Tibial nerve (tissue), 4 donors: ENCODE results near the gene APAF1. TPM values are rescaled to one million over a fixed set of nuclear protein-coding genes. Genes with fewer than 3 reads are reported as not detected.

Experiments used
- DNase-seq, 2 donors: peaks; one replicate each; pipeline ENCODE4 v3.0.0-alpha.2; 2019; ENCODE audit warnings: low spot score in 2 of 2
- H3K27ac ChIP-seq, 4 donors: fragments of 200-600 bp; sonication (generic) in 3 of 4; one replicate each; pipeline ENCODE4 v1.5.1; 2017 to 2019; ENCODE audit warnings: mild to moderate bottlenecking in 1 of 4
- H3K27me3 ChIP-seq, 2 donors: fragments of 200-600 bp; sonication (generic) in 1 of 2; one replicate each; pipeline versions ENCODE4 v1.5.1 to v1.6.0; 2017 to 2019
- H3K36me3 ChIP-seq, 3 donors: fragments of 200-600 bp; sonication (generic); one replicate each; pipeline ENCODE4 v1.5.1; 2018 to 2019
- H3K4me1 ChIP-seq, 4 donors: fragments of 200-600 bp; sonication (generic) in 3 of 4; one replicate each; pipeline ENCODE4 v1.5.1; 2017 to 2019
- H3K4me3 ChIP-seq, 4 donors: fragments of 200-600 bp; sonication (generic) in 3 of 4; one replicate each; pipeline ENCODE4 v1.5.1; 2017 to 2019; ENCODE audit warnings: mild to moderate bottlenecking in 1 of 4, moderate library complexity in 1 of 4
- H3K9me3 ChIP-seq, 4 donors: fragments of 200-600 bp; sonication (generic) in 3 of 4; one replicate each; pipeline ENCODE4 v1.5.1; 2017 to 2019
- EP300 ChIP-seq, 2 donors: sonication (generic); formaldehyde crosslinking; IDR thresholded peaks; one replicate each; pipeline ENCODE4 v1.6.1; 2017; ENCODE audit warnings: antibody characterized with exemption in 2 of 2, mild to moderate bottlenecking in 1 of 2
- POLR2A ChIP-seq, 2 donors: fragments of 450-650 bp; IDR thresholded peaks; one replicate each; pipeline ENCODE4 v1.6.1; 2017; ENCODE audit warnings: antibody characterized with exemption in 2 of 2, mild to moderate bottlenecking in 2 of 2, moderate library complexity in 2 of 2
- WGBS, 2 donors: methylation state at CpG; one replicate each; pipeline ENCODE4 v1.1.5; 2018; 5-methylcytosine and 5-hydroxymethylcytosine counted together
- total RNA-seq, 4 donors: library from RNA; depleted of rRNA; stranded (reverse); fragments of >200 nt; gene quantifications; one replicate each; pipeline ENCODE4 v1.1.0, GENCODE V29; 2016
- TF ChIP-seq, protein P1 (sequence below), 5 experiments: fragments of 200-600 bp in 3 of 5; fragments of 450-650 bp in 2 of 5; sonication (generic) in 3 of 5; IDR thresholded peaks; one replicate each; pipeline ENCODE4 v1.5.1; 2016 to 2019; ENCODE audit warnings: antibody characterized with exemption in 5 of 5, mild to moderate bottlenecking in 3 of 5, moderate library complexity in 2 of 5

The APAF1 gene
- total RNA-seq, 4 donors from 2014 or later: 12.1 to 18.1 (median 15.5) TPM

DNA sequence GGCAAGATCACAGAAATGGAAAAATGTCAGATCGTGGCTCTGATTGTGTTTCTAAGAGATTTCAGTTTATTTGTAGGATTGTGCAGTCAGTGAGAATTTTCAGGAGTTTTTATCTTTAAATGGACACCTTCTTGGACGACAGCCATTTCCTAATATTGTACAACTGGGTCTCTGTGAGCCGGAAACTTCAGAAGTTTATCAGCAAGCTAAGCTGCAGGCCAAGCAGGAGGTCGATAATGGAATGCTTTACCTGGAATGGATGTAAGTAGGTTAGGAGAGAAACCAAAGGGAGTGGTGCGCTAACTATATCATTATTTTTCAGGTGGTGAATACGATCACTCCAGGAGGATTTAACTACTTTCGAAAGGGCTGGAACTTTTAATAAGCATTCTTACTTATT lies 26.4 kb downstream of the APAF1 start:
- no peak for DNase-seq
- Histone ChIP-seq H3K4me1 (no peaks in the 10 kb centered on the region), H3K4me3 (no peak overlapping the region), H3K9me3 (no peaks in the 10 kb centered on the region), H3K36me3 (peaks cover 0 to 69% (median 0%) of the 10 kb centered on the region in 3 donors), H3K27ac (no peak overlapping the region), H3K27me3 (no peaks in the 10 kb centered on the region)
- 80 to 87% methylated on average over 7 of the region's 7 CpGs for WGBS, 2 donors
- no peak for TF ChIP-seq EP300 (IDR thresholded peaks at IDR 0.05)
- TF ChIP-seq, protein P1, sequence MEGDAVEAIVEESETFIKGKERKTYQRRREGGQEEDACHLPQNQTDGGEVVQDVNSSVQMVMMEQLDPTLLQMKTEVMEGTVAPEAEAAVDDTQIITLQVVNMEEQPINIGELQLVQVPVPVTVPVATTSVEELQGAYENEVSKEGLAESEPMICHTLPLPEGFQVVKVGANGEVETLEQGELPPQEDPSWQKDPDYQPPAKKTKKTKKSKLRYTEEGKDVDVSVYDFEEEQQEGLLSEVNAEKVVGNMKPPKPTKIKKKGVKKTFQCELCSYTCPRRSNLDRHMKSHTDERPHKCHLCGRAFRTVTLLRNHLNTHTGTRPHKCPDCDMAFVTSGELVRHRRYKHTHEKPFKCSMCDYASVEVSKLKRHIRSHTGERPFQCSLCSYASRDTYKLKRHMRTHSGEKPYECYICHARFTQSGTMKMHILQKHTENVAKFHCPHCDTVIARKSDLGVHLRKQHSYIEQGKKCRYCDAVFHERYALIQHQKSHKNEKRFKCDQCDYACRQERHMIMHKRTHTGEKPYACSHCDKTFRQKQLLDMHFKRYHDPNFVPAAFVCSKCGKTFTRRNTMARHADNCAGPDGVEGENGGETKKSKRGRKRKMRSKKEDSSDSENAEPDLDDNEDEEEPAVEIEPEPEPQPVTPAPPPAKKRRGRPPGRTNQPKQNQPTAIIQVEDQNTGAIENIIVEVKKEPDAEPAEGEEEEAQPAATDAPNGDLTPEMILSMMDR (IDR thresholded peaks at IDR 0.05): no peak
- no peak for TF ChIP-seq POLR2A (IDR thresholded peaks at IDR 0.05)

DNA sequence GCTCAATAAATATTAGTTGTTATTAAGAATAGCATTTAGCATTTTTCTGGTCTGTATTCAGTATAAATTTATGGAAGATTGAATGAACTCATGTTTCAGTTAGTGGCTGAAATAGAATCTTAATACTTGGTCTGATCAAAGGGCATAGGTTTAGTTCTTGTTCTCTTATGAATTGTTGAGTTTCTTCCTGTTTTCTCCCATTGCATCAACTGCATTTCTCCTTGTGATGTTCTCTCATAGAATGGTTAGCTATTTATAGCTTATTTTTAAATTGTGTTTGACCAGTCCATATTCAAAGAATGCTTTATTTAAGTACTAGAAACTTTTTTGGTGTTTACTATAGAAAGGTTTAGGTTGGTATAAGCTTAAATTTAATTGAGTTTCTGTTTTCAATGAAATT lies 29.8 kb downstream of the APAF1 start:
- Histone ChIP-seq H3K4me3 (no peak overlapping the region), H3K9me3 (no peaks in the 10 kb centered on the region), H3K4me1 (no peaks in the 10 kb centered on the region), H3K27ac (no peak overlapping the region), H3K27me3 (no peaks in the 10 kb centered on the region), H3K36me3 (peaks cover 0 to 65% (median 4%) of the 10 kb centered on the region in 3 donors)
- DNase-seq: no peak
- TF ChIP-seq EP300 (IDR thresholded peaks at IDR 0.05): no peak
- no peak for TF ChIP-seq POLR2A (IDR thresholded peaks at IDR 0.05)
- TF ChIP-seq, protein P1 (IDR thresholded peaks at IDR 0.05): no peak

DNA sequence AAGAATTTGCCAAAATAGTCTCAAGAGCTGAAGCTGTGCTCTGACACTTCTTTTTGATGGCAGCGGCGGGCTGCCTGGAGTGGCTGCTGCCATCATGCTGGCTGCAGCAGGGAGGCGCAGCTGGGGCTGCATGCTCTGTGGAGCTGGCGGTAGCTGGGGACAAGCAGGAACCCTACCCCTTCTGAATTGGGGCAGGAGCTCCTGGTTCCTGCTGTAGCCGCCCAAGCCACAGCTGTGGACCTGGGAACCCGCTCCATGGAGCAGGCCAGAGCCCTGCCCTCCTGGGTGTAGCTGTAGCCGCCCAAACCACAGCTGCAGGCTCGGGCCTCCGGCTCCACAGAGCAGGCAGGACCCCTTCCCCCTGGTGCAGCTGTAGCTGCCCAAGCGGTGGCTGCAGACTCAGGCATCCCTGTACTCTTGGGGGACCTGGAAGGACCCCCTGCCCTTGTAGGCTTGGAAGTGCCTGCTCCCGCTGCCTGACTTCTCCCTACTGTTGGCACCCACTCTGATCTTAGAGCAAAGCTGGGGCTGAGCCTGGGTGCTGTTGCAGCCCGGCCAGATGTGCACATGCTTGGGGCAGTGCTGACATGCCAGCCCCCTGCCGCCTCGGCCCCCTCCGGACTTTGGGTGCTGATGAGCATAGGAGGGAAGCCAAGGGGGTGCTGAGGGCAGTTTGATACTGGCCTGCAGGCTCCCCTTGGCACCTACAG lies 33.3 kb downstream of the APAF1 start:
- DNase-seq: no peak
- no peaks in the 10 kb centered on the region for H3K27me3 ChIP-seq
- H3K27ac ChIP-seq: no peak overlapping the region
- no peak overlapping the region for H3K4me3 ChIP-seq
- H3K4me1 ChIP-seq: no peaks in the 10 kb centered on the region
- TF ChIP-seq, protein P1 (IDR thresholded peaks at IDR 0.05): no peak
- TF ChIP-seq POLR2A (IDR thresholded peaks at IDR 0.05): no peak
- no peak for TF ChIP-seq EP300 (IDR thresholded peaks at IDR 0.05)
- WGBS, 2 donors: 92% methylated on average over 9 to 10 of the region's 15 CpGs
- no peaks in the 10 kb centered on the region for H3K9me3 ChIP-seq
- H3K36me3 ChIP-seq: peaks cover 0 to 76% (median 11%) of the 10 kb centered on the region in 3 donors

DNA sequence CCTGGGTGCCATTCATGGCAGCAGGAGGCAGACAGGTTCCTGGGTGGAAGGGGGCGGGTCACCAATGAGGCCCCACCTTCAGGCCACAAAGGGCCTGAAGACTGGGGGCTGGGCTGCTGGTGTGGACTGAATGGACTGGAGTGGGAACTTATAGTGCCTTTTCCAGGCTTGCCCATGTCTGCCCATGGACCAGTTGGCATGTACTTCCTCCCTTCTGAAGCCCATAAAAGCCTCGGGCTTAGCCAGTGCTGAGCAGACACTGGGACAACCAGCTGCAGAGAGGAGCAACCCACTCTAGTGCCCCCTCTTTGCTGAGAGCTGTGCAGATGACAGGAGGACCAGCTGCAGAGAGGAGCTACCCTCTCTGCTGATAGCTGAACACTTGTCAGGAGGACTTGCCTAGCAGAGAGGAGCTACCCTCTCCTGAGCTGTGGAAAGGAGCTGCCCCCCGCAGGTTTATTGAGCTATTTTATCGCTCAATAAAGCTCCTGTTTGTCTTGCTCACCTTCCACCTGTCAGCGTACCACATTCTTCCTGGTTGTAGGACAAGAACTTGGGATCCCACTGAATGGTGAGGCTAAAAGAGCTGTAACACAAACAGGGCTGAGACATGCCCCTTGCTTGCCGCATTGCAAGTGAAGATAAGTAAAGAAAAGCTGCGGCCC lies 34.0 kb downstream of the APAF1 start:
- H3K27me3 ChIP-seq: no peaks in the 10 kb centered on the region
- H3K4me1 ChIP-seq: no peaks in the 10 kb centered on the region
- TF ChIP-seq, protein P1 (IDR thresholded peaks at IDR 0.05): no peak
- TF ChIP-seq POLR2A (IDR thresholded peaks at IDR 0.05) (no peak), EP300 (IDR thresholded peaks at IDR 0.05) (no peak)
- no peak overlapping the region for H3K27ac ChIP-seq
- peaks cover 0 to 76% (median 13%) of the 10 kb centered on the region in 3 donors for H3K36me3 ChIP-seq
- H3K9me3 ChIP-seq: no peaks in the 10 kb centered on the region
- no peak overlapping the region for H3K4me3 ChIP-seq
- 83 to 93% methylated on average over 7 of the region's 7 CpGs for WGBS, 2 donors
- DNase-seq: no peak

DNA sequence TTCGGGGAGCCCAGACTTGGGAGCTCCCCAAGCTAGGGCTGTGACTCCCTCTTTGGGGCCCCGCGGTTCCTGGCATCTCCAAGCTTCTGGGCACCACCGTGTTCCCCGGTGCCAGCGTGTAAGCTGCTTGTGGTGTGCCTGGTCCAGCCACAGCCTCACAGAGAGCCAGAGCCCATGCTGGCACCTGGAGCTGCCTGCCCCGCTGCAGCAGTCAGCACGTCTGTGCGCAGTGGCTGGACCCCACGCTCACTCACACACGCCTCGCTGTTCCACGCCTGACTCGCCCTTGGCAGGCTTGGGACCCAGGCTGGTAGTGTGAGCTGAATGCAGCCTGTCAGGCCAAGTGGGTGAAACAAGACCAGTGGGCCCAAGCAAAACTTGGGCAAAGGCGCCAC lies 34.5 kb downstream of the APAF1 start:
- Histone ChIP-seq H3K27me3 (no peaks in the 10 kb centered on the region), H3K9me3 (no peaks in the 10 kb centered on the region), H3K4me3 (no peak overlapping the region), H3K27ac (no peak overlapping the region), H3K36me3 (peaks cover 0 to 79% (median 13%) of the 10 kb centered on the region in 3 donors), H3K4me1 (no peaks in the 10 kb centered on the region)
- no peak for DNase-seq
- 92 to 93% methylated on average over 7 to 15 of the region's 15 CpGs for WGBS, 2 donors
- no peak for TF ChIP-seq EP300 (IDR thresholded peaks at IDR 0.05)
- TF ChIP-seq, protein P1 (IDR thresholded peaks at IDR 0.05): no peak
- no peak for TF ChIP-seq POLR2A (IDR thresholded peaks at IDR 0.05)
